NCI-H1105 treated with DMSO at 0.1 percent for 48 hours (cell line): Measurements from ENCODE around the gene PDGFRB.

Experiments used
- DNase-seq: peaks from one replicate; lab custom pipeline; 2025; lab: John Stamatoyannopoulos, UW

PDGFRB gene

DNA sequence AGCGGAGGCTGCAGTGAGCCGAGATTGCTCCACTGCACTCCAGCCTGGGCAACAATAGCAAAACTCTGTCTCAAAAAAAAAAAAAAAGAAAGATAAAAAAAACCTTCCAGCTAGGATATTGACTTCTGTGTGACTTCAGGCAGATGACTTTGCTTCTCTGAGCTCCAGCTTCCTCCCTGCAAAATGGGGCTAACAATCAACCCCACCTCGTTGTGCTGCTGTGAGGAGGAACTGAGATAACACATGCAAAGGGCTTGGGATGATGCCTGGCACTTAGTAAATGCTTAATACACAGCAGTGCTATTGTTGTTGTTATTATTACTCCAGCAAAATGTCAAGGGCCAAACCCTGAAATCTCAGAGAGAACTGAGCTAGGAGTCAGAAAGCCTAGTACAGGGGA is 7.4 kb upstream of the PDGFRB start:
- DNase-seq = no peak

DNA sequence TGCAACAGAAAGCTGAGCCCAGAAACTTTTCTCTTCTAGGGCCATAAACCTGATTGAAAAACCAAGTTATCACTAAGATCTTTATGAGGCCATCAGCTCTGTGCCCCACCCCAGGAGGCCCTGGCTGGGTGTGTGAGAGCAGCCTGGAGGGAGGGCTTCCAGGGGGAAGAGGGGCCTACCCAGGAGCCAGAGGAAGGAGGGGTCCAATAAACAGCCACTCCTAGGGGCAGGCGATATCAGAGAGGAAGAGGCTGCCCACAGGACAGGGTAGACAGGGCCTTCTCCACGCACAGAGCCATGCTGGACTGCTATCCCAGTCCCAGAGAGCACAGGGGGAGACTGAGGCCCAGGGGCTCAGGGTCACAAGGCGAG is 6.5 kb upstream of the PDGFRB start:
- DNase-seq = no peak

DNA sequence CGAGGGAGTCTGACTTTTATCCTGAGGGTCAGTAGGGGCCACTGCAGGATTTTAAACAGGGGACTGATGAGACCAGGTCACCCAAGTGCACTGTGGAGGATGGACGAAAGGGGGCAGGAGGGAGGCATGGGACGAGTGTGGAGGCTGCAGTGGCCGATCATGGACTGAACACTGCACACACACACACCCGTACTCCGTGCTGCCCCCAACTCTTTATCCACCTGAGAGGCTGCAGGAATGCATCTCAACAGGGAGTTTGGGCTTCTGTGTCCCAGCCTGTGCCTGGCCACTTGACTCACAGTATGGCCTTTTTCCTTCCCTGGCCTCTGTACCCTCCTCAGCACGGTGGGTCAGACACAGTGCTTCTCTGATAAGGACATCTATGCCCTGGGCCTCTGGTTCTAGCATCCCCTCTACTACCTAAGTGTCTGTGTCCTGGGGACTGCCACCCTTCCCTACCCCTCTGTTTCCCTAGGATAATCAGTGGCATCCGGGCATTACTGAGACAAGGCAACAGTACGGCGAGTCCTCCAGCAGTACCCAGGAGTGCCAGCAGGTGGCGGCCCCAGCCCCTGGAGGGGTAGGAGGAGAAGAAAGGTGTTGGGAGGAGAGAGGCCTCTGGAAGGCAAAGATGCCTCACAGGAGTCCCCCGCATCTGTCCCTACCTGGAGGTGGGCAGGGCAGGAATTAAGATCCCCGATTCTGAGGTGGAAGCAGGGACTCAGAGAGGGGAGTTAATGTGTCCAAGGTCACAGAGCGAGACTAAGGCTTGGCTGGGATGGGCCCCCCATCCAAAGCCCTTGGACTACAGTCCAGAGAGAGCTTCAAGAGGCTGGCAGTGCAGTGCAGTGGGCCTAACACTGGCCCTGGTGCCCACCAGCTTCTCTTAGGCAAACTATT is 5.8 kb upstream of the PDGFRB start:
- peak; percentile 16 for DNase-seq

DNA sequence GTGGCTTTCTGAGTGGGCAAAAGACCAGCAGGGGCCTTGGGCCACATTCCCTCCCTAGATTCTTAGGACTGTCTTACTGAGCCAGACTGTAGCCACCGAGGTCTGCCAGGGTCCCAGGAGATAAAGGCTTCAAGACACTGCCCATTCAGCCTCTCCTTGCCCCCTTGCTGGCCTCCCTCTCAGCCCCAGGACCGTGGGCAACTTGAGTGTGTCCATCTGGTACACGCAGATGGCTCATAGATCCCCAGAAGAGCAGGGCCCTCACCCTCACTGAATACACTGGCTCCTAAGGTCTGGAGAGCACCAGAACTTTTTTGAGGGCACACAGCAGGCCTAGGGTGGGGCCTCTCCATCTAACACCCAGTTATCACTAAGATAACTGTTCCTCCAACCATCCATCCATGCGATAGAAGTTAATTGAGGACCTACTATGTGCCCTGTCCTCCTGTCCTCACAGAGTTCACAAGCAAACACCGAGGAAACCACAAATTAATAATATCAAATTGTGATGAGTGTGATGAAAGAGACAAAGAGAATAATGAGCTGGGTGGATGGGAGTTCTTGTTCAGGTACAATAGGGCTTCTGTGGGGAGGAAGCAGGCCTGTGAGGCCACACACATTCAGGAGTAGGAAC is 4.9 kb upstream of the PDGFRB start:
- no peak for DNase-seq

DNA sequence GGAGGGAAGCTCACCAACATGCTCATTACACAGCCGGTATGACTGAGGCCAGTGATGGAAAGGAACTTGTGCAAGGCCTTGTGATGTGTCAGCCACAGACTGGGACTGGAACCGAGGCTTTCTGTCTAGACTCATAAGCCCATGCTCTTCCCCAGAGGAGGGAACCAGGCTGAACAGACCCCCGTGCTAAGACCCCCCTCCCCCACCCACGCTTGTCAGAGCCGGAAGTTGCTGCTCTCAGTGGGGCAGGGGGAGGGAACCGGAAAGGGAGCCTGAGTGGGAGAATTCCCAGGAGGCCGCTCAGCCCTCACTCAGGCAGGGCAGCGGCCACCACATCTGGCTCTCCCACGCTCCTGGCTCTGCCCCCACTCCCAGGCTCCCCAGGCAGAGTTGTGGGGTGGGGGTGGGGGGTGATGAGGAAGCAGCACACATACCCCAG is 4.1 kb upstream of the PDGFRB start:
- no peak for DNase-seq

DNA sequence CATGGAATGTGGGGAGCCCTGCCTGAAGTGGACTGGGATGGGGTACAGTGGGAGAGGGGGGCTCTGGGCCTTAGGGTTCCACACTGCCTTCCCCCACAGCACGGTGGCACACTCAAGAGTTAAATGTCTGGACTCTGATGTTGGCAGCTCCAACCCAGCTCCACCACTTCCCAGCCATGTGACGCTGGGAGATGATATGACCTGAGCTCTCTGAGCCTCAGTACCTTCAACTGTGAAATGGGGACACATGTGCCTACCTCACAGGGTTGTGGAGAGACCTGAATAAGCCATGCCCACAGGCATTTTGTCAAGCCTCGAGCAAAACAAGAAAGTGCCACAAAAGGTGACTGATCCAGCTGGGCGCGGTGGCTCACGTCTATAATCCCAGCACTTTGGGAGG is 3.4 kb upstream of the PDGFRB start:
- DNase-seq = no peak

DNA sequence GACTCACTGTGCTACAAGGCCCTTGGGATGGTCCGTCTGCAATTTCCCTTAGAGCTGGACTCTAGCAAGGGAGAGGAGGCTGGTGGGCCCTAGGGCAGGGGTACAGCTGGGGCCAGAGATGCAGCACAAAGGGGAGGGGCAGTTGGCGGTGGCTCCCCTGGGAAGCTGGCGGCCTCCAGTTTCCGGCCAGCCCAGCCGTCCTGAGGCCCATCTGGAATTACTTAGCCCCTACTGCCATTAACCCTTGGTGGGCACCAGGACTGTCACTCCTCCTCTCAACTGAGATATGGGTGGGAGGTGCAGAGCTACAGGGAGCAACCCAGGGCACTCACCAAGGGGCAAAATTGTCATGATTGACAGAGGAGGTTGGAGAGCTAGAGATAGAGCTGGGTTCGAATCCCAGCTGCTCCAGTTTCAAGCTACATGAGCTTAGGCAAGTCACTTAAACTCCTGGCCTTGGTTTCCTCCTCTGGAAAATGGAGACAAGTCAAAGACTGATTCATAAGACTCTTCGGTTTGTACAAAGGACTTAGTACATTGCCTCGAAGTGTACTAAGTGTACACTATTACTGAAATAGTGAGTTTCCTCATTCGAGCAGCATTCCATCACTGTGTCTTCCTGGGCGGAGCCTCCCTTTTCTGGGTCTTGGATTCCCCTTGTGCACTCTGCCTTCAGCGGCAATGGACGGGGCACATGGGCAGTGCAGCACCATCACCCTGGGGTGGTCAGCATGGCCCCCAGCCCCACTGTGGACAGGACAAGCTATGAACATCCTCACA is 2.7 kb upstream of the PDGFRB start:
- DNase-seq = no peak

DNA sequence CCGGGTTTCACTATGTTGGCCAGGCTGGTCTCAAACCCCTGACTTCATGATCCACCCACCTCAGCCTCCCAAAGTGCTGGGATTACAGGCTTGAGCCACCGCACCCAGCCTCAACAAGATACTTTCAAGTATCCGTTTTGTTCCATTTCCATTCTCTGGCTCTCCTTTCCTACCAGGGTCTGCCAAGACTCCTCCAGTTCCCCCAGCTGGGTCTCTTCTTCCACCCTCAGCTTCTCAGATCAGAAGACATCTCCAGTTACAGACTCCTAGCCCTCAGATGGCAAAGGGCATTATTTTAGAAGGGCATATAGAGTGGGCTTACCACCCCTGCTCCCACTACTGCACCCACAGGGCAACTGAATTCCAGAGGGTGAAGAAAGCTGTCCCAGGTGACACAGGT is 1.5 kb upstream of the PDGFRB start:
- no peak for DNase-seq

DNA sequence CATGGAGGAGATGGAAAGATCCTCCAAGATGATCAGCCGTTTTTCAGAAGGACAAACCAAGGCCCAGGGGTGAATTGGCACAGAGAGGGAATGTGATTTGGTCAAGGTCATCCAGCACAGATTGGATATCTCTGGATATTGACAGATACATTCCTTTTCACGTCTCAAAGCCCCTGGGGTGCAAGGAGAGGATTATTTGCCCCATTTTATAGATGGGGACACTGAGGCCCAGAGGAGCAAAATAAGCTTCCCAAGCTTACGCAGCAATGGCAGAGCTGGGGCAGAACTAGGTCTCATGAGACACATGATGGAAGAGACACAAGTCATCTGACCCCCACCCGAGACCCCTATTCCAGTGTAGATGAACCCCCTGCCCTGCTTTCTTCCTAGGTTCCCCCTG is 895 bp upstream of the PDGFRB start:
- no peak for DNase-seq

DNA sequence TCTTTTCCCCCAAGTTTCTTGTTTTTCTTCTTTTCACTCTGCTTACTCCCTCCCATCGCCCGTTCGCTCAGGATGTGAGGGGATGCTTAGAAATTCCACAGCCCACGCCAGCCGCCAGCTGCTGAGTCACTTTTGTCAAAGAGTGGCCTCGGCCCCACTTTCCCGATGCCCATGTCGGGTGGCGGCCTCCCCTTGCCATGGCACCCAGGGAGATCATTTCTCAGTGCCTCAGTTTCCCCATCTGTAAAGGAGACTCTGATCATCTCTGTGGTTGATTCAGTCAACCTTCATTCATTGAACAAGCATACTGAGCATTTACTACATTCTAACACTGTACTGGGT is 353 bp upstream of the PDGFRB start:
- DNase-seq = no peak

DNA sequence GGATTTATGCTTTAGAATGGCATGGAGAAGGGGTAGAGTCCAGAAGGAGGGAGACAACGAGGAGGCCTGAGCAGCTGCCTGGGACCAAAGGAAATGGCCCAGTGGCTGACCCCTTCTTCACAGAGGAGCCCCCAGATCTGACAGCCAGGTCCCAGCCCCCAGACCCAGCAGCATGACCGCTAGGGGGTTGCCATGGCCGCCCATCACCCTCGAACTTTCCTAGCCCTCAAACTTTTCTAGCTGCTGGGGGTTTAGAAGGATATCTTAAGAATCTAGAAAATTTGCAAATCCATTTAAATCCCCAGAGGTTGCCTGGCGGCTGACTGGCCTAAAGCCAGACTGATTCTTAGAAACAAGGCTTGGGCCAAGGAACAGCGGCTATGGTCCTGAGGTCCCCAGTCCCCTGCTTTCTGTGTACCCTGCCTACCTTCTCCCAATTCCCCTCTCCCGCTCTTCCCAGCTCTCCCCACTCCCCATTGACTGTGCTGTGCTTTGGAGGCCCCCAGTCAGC is 972 bp downstream of the PDGFRB start:
- DNase-seq = no peak

DNA sequence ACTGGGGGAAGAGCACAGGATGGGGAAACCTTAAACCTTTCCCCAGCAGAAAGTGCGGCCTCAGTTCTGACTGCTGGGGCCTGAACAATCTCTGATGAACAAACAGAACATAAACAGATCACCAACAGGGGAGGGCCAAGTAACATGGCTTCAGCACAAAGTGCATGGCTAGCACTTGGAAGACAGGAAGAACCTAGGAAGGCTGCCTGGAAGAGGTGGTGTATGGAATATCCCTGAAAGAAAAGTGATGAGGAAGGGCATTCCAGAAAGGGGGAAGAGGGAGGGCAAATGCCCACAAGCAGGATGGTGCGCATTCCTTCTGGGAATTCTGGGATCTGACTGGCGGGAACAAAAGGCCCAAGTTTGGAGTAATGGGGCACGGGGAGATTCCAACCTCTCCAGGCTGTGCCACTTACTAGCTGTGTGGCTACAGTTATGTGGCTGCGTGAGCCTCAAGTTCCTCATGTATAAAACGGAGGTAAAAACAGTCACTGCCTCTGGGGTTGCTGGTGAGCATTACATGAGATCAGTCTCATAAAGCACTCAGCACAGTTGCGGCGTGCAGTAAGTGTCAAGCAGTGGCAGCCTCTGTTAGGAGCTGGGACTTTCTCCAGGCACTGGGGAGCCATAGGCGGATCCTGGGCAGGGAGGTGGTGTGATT is 1.6 kb downstream of the PDGFRB start:
- no peak for DNase-seq

DNA sequence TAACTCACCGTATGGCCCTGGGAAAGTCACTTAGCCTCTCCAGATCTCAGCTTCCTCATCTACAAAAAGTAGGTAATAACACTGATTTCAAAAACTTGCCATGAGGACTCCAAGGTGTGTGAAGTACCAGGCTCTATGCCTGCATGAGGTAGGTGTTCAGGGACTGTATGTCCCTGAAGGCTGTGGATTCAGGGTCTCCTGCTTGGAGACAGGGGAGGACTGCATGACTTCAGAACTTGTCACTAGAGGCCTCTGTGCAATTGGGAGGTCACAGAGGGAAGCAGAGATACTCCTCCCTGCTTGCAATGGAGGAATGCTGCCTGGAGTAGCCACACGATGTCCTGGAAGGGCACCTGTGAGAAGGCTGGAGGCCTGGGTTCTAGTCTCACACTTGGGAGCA is 2.2 kb downstream of the PDGFRB start:
- no peak for DNase-seq

DNA sequence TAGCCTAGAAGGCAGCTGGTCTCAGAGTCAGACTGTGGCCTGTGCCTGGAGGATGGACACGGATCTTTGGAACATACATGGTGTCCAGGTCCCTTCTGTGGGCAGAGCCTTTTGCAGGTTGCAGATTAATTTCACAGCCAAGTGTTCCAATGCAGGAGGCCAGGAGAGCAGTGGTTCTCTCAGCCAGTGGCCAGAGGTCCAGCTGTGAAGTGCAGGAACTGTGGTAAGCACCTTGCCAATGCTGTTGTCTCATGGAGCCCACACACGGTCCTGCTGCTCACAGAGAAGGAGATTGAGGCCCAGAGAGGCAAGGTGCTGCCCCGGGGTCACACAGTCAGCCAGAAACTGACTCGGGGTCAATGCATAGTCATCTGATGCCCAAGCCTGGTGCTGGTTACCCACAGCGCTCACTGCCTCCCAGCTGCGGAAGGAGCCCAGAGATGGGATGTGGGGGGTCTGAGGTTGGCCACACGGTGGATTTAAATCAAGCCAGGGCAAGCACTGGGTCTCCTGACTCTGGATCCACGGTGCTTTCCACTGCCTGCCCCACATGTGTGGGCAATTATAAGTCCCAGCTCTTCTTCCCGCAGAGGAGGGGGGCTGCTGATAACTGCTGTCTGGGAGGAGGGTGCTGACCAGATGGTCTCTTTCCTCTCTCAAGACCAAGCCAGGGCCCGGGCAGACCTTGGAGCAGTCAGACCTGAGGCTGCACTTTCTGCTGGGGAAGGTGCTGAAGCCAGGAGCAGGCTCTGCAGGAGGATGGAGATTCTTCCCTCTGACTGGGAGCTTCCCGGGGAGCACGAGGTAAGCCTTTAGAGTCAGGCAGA is 2.8 kb downstream of the PDGFRB start:
- DNase-seq = no peak

DNA sequence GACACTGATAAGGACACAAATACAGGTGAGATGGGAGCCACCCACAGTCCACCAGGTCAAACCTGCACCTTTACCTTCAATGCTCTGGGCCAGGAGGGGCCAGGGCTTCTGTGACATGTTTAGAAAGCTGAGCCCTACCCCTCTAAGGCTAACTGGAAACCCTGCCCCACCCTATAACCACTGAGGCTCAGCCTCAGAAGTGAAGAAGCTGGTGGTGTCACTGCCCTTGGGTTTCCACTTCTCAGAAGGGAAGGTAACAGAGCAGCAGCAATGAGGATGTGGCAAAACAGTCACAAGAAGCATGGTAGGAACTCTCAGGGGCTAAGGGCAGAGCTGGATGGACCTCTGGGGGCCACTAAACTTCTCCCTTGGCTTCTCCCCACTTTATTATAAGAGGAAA is 6.0 kb downstream of the PDGFRB start:
- no peak for DNase-seq

DNA sequence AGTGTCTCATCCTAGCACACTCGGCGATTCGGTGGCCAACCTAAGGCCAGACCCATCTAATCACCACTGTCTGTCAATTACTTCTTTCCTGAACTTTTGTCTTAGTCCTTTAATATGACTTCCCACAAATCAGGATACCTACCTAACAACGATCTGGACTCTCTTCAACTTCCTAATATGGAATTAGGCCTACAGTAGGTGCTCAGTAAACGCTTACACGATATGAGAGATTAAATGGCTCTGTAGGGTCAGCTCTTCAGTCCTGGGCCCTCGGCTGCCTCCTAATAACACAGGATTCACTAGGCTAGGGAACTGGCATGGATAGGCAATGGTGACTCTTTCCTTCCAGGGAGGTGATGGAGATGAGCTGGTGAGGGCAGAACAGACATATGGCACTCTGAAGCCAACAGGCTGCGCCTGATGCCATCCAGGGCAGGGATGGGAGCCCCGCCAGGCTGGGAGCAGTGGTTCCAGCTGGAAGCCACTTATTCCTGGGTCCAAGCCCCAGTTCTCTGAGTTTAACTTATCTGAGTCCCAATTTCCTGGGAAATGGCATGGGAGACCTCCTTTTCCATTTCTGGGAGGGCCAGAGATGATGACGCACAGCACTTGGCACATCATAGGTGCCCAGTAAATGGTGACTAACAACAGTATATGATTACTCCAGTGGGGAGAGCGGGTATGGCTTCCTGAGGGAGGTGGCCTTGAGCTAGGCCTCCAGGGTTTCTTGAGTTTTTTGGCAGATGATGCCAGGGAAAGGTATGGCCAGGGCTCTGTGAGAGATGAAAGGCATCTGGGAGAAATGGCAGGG is 7.3 kb downstream of the PDGFRB start:
- no peak for DNase-seq

DNA sequence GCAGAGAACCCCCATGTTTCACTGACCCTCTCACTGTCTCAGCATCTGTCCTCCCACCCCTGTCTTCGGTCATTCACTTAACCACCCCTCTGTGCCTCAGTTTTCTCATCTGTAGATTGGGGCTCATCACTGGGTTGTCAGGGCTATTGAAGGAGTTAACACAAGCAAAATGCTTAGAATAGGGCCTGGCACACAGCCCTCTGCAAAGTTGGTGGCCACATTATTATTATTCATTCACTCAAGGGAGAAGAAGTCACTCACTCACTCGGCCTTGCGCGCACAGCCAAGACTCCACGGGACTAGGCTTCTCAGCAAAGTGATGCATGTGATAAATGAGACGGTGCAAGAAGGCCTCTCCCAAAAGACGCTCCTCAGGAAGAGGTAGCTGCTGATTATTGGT is 8.0 kb downstream of the PDGFRB start:
- DNase-seq = no peak

DNA sequence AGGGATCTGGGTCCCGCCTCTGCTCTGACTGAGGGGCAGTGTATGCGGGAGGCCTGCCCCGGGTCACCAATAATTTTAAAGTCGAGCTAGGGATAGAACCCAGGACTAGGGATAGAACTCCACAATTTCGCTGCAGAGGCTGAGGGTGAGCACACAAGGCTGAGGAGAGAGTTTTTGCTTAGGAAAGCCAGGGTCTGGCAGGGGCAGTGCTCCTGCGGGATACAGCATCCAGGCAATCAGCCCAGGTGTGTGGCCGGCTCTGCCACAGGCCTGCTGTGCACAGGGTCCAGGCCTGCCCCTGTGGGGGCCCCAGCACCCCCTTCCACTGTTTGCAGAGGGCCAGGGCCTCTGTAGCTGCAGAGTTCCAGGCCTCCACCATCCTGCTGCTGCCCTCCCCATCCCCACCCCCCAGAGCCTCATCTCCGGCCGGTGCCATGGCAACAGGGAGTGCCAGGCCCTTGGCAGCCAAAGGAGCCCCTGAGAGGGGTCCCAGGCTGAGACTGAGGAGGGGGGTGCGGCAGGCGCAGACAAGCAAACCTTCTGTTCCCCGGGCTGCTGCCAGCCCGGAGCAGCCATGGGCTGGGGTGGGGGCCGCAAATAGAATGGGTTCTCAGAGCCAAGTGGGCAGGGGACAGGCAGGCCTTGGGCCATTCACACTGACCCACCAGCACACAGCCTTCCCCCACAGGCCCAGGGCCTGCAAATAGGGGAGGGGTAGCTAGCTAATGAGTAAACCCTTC is 8.6 kb downstream of the PDGFRB start:
- no peak for DNase-seq

DNA sequence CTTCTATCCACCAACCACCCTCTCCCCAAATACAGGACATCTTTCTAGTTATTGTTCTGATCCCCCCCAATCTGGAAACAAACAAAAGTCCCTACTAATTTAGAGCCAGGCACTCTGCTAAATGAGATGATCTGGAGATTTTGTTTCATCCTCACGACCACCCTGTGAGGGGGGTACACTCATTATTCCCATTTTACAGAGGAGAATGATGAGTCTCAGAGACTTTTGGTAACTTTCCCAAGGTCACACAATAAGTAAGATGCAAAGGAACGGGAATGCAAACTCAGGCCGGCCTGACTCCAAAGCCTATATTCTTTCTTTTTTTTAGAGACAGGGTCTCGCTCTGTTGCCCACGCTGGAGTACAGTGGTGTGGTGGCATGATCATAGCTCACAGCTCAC is 9.4 kb downstream of the PDGFRB start:
- DNase-seq = no peak

DNA sequence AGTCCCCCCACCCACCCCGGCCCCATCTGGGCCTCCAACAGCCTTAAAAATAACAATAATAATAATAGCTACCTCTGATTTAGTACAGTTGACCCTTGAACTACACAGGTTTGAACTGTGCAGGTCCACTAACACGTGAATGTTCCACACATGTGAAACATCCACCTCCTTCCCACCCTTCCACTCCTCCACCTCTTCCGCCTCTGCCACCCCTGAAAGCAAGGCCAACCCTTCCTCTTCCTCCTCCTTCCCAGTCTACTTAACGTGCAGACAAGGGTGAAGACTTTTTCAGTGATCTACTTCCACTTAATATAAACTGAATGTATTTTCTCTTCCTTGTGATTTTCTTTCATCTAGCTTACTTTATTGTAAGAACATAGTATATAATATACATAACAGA is 10.8 kb downstream of the PDGFRB start:
- no peak for DNase-seq
